ENCODE measurements around the gene TVP23A.

TVP23A gene

DNA sequence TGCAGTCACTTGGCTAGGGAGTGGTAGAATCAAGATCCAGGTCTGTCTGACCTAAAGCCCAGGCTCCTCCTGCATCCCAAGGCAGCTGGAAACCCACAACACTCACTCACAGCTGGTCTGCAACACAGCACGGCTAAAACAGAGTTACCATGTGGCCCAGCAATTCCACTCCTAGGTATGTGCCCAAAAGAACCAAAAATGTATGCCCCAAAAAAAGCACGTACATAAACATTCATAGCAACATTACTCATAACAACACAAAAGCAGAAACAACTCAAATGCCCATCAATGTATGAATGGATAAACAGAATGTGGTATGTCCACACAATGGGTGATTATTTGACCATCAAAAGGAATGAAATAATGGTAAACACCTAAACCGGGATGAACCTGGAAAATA lies 8.9 kb downstream of the TVP23A start:
- POLR2A ChIA-PET = no interaction called here
- DNase-seq (ENCODE audit: extremely low spot score) = no peak
- TF ChIP-seq, protein P1, sequence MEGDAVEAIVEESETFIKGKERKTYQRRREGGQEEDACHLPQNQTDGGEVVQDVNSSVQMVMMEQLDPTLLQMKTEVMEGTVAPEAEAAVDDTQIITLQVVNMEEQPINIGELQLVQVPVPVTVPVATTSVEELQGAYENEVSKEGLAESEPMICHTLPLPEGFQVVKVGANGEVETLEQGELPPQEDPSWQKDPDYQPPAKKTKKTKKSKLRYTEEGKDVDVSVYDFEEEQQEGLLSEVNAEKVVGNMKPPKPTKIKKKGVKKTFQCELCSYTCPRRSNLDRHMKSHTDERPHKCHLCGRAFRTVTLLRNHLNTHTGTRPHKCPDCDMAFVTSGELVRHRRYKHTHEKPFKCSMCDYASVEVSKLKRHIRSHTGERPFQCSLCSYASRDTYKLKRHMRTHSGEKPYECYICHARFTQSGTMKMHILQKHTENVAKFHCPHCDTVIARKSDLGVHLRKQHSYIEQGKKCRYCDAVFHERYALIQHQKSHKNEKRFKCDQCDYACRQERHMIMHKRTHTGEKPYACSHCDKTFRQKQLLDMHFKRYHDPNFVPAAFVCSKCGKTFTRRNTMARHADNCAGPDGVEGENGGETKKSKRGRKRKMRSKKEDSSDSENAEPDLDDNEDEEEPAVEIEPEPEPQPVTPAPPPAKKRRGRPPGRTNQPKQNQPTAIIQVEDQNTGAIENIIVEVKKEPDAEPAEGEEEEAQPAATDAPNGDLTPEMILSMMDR (IDR thresholded peaks at IDR 0.05; ENCODE audit: control extremely low read depth, extremely low read depth, low read depth, missing control alignments) = no peak
- CTCF ChIA-PET = interaction anchor here (0.9 to 1.7 kb wide), 2 partner anchors 9 to 11 kb away, joined by 3 to 9 read pairs; no protein-coding TSS in a partner anchor

DNA sequence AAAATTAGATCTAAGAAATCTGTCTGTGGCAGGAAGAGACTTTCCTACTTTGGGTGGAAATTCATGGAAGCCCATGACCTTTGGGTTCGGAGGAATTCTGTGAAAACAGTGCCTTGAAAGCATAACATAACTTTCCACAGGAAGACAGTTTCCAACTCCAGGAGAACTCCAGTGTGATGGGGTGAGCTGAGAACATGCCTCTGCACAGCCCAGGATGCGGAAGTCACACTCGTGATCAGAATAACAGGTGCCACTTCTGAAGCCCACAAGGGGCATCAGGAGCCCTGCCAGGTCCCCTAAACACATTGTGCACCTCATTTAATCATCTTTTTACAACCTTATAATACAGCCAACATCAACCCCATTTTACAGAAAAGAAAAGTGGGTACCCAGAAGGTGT lies 9.7 kb downstream of the TVP23A start:
- TF ChIP-seq, protein P1 (IDR thresholded peaks at IDR 0.05; ENCODE audit: control extremely low read depth, extremely low read depth, low read depth, missing control alignments) = no peak
- CTCF ChIA-PET = interaction anchor here (1.2 to 1.7 kb wide), 2 partner anchors 8 to 12 kb away, joined by 3 to 9 read pairs; no protein-coding TSS in a partner anchor
- POLR2A ChIA-PET = interaction anchor here (0.6 kb wide), 1 partner anchor 82 kb away, joined by 3 read pairs; no protein-coding TSS in a partner anchor
- DNase-seq (ENCODE audit: extremely low spot score) = no peak

DNA sequence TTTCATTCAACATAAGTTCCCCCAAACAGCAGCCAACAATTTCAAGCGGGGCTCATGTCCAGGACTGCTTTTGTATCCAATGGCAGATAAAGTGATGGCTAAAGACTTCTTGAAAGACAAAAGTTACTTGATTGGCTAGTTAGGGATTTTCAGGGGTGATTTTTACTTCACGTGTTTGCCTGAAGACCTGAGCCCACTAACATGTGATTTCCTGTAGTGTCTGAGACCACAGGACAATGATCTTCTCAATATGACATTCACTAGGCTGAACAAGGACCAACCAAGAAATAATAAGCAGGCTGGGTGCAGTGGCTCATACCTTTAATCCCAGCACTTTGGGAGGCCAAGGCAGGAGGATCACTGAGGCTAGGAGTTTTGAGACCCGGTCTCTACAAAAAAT lies 10.4 kb downstream of the TVP23A start:
- CTCF ChIA-PET = interaction anchor here (1.2 to 1.7 kb wide), 3 partner anchors 9 to 70 kb away, joined by 3 to 9 read pairs (median 3); no protein-coding TSS in a partner anchor
- no peak for DNase-seq (ENCODE audit: extremely low spot score)
- POLR2A ChIA-PET = no interaction called here
- TF ChIP-seq, protein P1 (IDR thresholded peaks at IDR 0.05; ENCODE audit: control extremely low read depth, extremely low read depth, low read depth, missing control alignments) = no peak

DNA sequence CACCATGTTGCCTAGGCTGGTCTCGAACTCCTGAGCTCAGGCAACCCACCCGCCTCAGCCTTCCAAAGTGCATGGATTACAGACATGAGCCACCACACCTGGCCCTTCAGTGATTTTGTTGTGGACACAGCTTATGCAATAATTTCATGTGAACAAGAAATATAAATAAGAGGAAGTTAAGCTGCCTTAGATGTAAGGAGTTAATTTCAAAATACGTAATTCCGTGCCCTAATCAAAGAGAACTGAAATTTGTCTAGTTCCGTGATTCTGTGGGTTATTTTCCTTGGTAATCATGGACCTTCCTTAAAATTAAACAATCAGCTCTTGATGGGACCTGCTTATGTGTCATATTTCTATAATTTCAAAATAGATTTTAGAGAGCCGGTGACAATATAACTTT lies 11.9 kb downstream of the TVP23A start:
- no peak for DNase-seq (ENCODE audit: extremely low spot score)
- POLR2A ChIA-PET = interaction anchor here (1.0 kb wide), 1 partner anchor 12 kb away, joined by 4 read pairs; no protein-coding TSS in a partner anchor
- TF ChIP-seq, protein P1 (IDR thresholded peaks at IDR 0.05; ENCODE audit: control extremely low read depth, extremely low read depth, low read depth, missing control alignments) = no peak
- CTCF ChIA-PET = interaction anchor here (0.9 to 1.4 kb wide), 5 partner anchors 13 to 113 kb away, joined by 3 to 4 read pairs (median 3); no protein-coding TSS in a partner anchor

DNA sequence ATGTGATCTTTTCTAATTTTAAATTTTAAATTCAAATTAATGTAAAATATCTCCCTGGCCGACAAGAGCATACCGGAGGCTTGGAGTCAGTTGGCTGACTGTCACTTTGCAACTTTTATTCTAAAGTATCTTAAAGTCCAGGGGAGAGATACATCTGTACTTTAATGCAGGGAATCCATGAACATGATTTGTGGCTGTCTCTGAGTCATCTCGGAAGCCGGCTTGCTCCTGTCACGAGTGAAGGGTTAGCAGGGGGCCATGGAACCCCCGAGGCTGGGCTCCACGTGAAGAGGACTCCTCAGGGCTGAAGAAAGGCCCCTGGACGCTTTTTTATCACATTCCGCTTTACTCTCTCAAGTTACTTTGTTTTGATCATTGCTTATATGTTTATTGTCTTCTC lies 13.3 kb downstream of the TVP23A start:
- TF ChIP-seq, protein P1 (IDR thresholded peaks at IDR 0.05; ENCODE audit: control extremely low read depth, extremely low read depth, low read depth, missing control alignments) = no peak
- CTCF ChIA-PET = no interaction called here
- POLR2A ChIA-PET = interaction anchor here (0.6 kb wide), 2 partner anchors 65 to 419 kb away, joined by 4 to 5 read pairs; no protein-coding TSS in a partner anchor
- no peak for DNase-seq (ENCODE audit: extremely low spot score)

DNA sequence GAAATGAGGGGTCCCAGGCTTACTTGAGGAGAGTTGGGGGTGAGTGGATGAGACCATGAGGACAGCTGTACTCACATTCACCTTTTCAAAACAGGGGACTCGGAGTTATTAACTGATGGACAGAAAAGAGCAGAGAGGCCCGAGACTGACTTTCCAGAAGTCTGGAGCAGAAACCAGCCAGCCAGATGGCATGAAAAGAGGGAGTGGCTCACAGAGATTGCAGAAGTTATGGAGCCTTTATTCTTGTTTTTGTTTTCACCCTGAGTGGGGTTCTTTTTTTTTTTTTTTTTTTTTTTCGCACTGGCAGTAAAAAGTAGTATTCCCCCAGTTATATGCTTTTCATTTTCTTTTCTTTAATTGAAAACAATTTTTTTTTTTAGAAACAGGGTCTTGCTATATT lies 18.9 kb downstream of the TVP23A start:
- no peak for DNase-seq (ENCODE audit: extremely low spot score)
- TF ChIP-seq, protein P1 (IDR thresholded peaks at IDR 0.05; ENCODE audit: control extremely low read depth, extremely low read depth, low read depth, missing control alignments) = no peak
- ChIA-PET CTCF (interaction anchor here (1.2 to 1.4 kb wide), 2 partner anchors 24 to 77 kb away, joined by 3 read pairs; partner anchors contain the start of gene CIITA), POLR2A (no interaction called here)
